ENCODE measurements around the gene DMAC1. TPM values are rescaled to one million over a fixed set of nuclear protein-coding genes. Genes with fewer than 3 reads are reported as not detected.
A peak's percentile ranks its signal among the peaks of the same experiment; 100 is the strongest.

DMAC1 gene
- total RNA-seq = 8.9 and 9.5 TPM in 2 replicates

- peak; percentile 61 to 80 for DNase-seq (ENCODE audit: low read depth in 2 of 2)
Observed at GRCh38 chr9:7799234-7799943, at the start of gene DMAC1. Gene DMAC1, minus strand, starts transcription at chr9:7799778. Its CDS starts 44 bp downstream, at chr9:7799734.

GRCh38 chr9:7849362-7849761 is 49.8 kb upstream of the DMAC1 start:
- no peak for DNase-seq (ENCODE audit: low read depth in 2 of 2)

- no peak for DNase-seq (ENCODE audit: low read depth in 2 of 2)
Observed at GRCh38 chr9:7848498-7848897, 48.9 kb upstream of the DMAC1 start.

- DNase-seq (ENCODE audit: low read depth in 2 of 2) = peak; percentile 0 to 47
Observed at GRCh38 chr9:7844242-7844641, 44.7 kb upstream of the DMAC1 start.

GRCh38 chr9:7841831-7842230 is 42.3 kb upstream of the DMAC1 start:
- no peak for DNase-seq (ENCODE audit: low read depth in 2 of 2)

GRCh38 chr9:7834531-7834930 is 35.0 kb upstream of the DMAC1 start:
- no peak for DNase-seq (ENCODE audit: low read depth in 2 of 2)

GRCh38 chr9:7828334-7828733 is 28.8 kb upstream of the DMAC1 start:
- DNase-seq (ENCODE audit: low read depth in 2 of 2) = no peak

GRCh38 chr9:7827792-7828191 is 28.2 kb upstream of the DMAC1 start:
- DNase-seq (ENCODE audit: low read depth in 2 of 2) = no peak

- DNase-seq (ENCODE audit: low read depth in 2 of 2) = no peak
Observed at GRCh38 chr9:7827056-7827455, 27.5 kb upstream of the DMAC1 start.

GRCh38 chr9:7823651-7824050 is 24.1 kb upstream of the DMAC1 start:
- no peak for DNase-seq (ENCODE audit: low read depth in 2 of 2)

- DNase-seq (ENCODE audit: low read depth in 2 of 2) = no peak
Observed at GRCh38 chr9:7819984-7820383, 20.4 kb upstream of the DMAC1 start.

GRCh38 chr9:7816021-7816420 is 16.4 kb upstream of the DMAC1 start:
- DNase-seq (ENCODE audit: low read depth in 2 of 2) = peak in 1 of 2 donors; percentile 60

- no peak for DNase-seq (ENCODE audit: low read depth in 2 of 2)
Observed at GRCh38 chr9:7813030-7813429, 13.5 kb upstream of the DMAC1 start.

GRCh38 chr9:7811677-7812076 is 12.1 kb upstream of the DMAC1 start:
- no peak for DNase-seq (ENCODE audit: low read depth in 2 of 2)

- no peak for DNase-seq (ENCODE audit: low read depth in 2 of 2)
Observed at GRCh38 chr9:7802666-7803065, 3.1 kb upstream of the DMAC1 start.

GRCh38 chr9:7799944-7800285 is 337 bp upstream of the DMAC1 start:
- DNase-seq (ENCODE audit: low read depth in 2 of 2) = no peak

- DNase-seq (ENCODE audit: low read depth in 2 of 2) = no peak
Observed at GRCh38 chr9:7794196-7794595, 5.4 kb downstream of the DMAC1 start.

GRCh38 chr9:7791394-7791793 is 8.2 kb downstream of the DMAC1 start:
- no peak for DNase-seq (ENCODE audit: low read depth in 2 of 2)

GRCh38 chr9:7790819-7791182 is 8.8 kb downstream of the DMAC1 start:
- DNase-seq (ENCODE audit: low read depth in 2 of 2) = no peak

GRCh38 chr9:7790022-7790818 is 9.4 kb downstream of the DMAC1 start:
- no peak for DNase-seq (ENCODE audit: low read depth in 2 of 2)

GRCh38 chr9:7788772-7789171 is 10.8 kb downstream of the DMAC1 start:
- no peak for DNase-seq (ENCODE audit: low read depth in 2 of 2)

- no peak for DNase-seq (ENCODE audit: low read depth in 2 of 2)
Observed at GRCh38 chr9:7785813-7786212, 13.8 kb downstream of the DMAC1 start.

- DNase-seq (ENCODE audit: low read depth in 2 of 2) = no peak
Observed at GRCh38 chr9:7784472-7784871, 15.1 kb downstream of the DMAC1 start.
